GM18868 (cell line): ENCODE results near the gene TM7SF3.

ENCODE experiments used
- ATAC-seq: cut with Tn5 transposase; IDR thresholded peaks from one replicate; pipeline ENCODE4 v1.9.1; 2021; ENCODE audit warnings: mild to moderate bottlenecking, moderate library complexity; ENCODE audit not compliant: unreplicated experiment

Gene TM7SF3

GRCh38 chr12:26936559-26937442, 77.4 kb downstream of the TM7SF3 start:
- no peak for ATAC-seq

GRCh38 chr12:26935636-26936378, 78.4 kb downstream of the TM7SF3 start:
- no peak for ATAC-seq

DNA sequence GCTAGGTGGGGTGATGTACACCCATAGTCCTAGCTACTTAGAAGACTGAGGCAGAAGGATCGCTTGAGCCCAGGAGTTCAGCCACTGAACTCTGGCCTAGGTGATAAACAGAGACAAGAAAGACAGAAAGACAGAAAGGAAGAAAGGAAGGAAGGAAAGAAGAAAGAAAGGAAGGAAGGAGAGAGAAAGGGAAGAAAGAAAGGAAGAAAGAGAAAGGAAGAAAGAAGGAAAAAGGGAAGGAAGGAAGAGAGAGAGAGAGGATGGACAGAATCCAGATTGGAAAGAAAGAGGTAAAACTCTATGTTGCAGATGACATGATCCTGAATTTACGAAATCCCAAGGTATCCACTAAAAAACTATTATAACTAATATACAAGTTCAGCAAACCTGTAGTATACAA, 84.6 kb downstream of the TM7SF3 start:
- ATAC-seq, result no peak

GRCh38 chr12:26928661-26929060, 85.5 kb downstream of the TM7SF3 start:
- no peak for ATAC-seq
